Astrocyte (in vitro differentiated cells and primary cell): ENCODE results near the gene SLC39A8. TPM values are rescaled to one million over a fixed set of nuclear protein-coding genes. Genes with fewer than 3 reads are reported as not detected.
"Not testable (repeated sequence)": the region's sequence is repeated elsewhere in the genome, so short reads cannot be mapped to it uniquely, and the experiment has no call there.

ENCODE experiments used
- DNase-seq: peaks from one replicate; pipeline ENCODE4 v3.0.0-alpha.2; 2010; ENCODE audit warnings: low read depth
- FAIRE-seq: peaks from 2 replicates; lab custom pipeline; 2011; peaks lifted over from hg19 to GRCh38; lab: Jason Lieb, UNC
- H2AFZ ChIP-seq: 2 replicates; pipeline ENCODE4 v1.6.0; 2012; ENCODE audit warnings: low read depth, low read length, inconsistent platforms
- H3K27ac ChIP-seq: 2 replicates; pipeline ENCODE4 v1.5.1; 2011; ENCODE audit warnings: low read depth, low read length, inconsistent platforms
- H3K27me3 ChIP-seq: 2 replicates; pipeline ENCODE4 v1.6.0; 2011; ENCODE audit warnings: low read length, inconsistent platforms; ENCODE audit not compliant: insufficient read depth
- H3K36me3 ChIP-seq: 2 replicates; pipeline ENCODE4 v1.5.1; 2011; ENCODE audit warnings: low read length, inconsistent platforms; ENCODE audit not compliant: insufficient read depth
- H3K4me1 ChIP-seq: 2 replicates; pipeline ENCODE4 v1.5.1; 2011; ENCODE audit warnings: low read length, inconsistent platforms; ENCODE audit not compliant: insufficient read depth
- H3K4me2 ChIP-seq: 2 replicates; pipeline ENCODE4 v1.6.0; 2012; ENCODE audit warnings: low read length, inconsistent platforms
- H3K4me3 ChIP-seq: 2 replicates; pipeline ENCODE4 v1.5.1; 2011; ENCODE audit warnings: low read depth, mild to moderate bottlenecking, low read length, inconsistent platforms; ENCODE audit not compliant: insufficient read depth
- H3K79me2 ChIP-seq: 2 replicates; pipeline ENCODE4 v1.6.0; 2012; ENCODE audit warnings: mild to moderate bottlenecking, low read length, inconsistent platforms; ENCODE audit not compliant: insufficient read depth
- H3K9ac ChIP-seq: 2 replicates; pipeline ENCODE4 v1.6.0; 2012; ENCODE audit warnings: mild to moderate bottlenecking, low read length, inconsistent platforms
- H3K9me3 ChIP-seq: 2 replicates; pipeline ENCODE4 v1.5.1; 2012; ENCODE audit warnings: low read depth, mild to moderate bottlenecking, low read length, inconsistent platforms; ENCODE audit not compliant: insufficient read depth
- H4K20me1 ChIP-seq: 2 replicates; pipeline ENCODE4 v1.6.0; 2012; ENCODE audit warnings: low read length, inconsistent platforms; ENCODE audit not compliant: insufficient read depth
- H3K27ac Mint-ChIP-seq: one replicate; pipeline ENCODE4 v1.8.0; 2021; ENCODE audit warnings: mild to moderate bottlenecking, mixed read lengths; ENCODE audit not compliant: unreplicated experiment
- H3K27me3 Mint-ChIP-seq: one replicate; pipeline ENCODE4 v1.8.0; 2021; ENCODE audit warnings: low read depth, mixed read lengths; ENCODE audit not compliant: unreplicated experiment
- H3K36me3 Mint-ChIP-seq: one replicate; pipeline ENCODE4 v1.8.0; 2021; ENCODE audit warnings: low read depth, mixed read lengths; ENCODE audit not compliant: unreplicated experiment
- H3K4me1 Mint-ChIP-seq: one replicate; pipeline ENCODE4 v1.8.0; 2021; ENCODE audit warnings: low read depth, mixed read lengths; ENCODE audit not compliant: unreplicated experiment
- H3K4me3 Mint-ChIP-seq: one replicate; pipeline ENCODE4 v1.8.0; 2021; ENCODE audit warnings: mild to moderate bottlenecking, moderate library complexity, mixed read lengths; ENCODE audit not compliant: unreplicated experiment
- H3K9me3 Mint-ChIP-seq: one replicate; pipeline ENCODE4 v1.8.0; 2021; ENCODE audit warnings: mild to moderate bottlenecking, mixed read lengths; ENCODE audit not compliant: unreplicated experiment
- CTCF ChIP-seq: IDR thresholded peaks from 2 replicates; pipeline ENCODE4 v1.5.1; 2011; ENCODE audit warnings: low read depth, mild to moderate bottlenecking, inconsistent platforms, low read length, moderate library complexity; ENCODE audit not compliant: insufficient read depth
- EZH2 ChIP-seq: IDR thresholded peaks from 2 replicates; pipeline ENCODE4 v1.6.1; 2012; ENCODE audit warnings: mild to moderate bottlenecking, low read length, inconsistent platforms; ENCODE audit not compliant: insufficient read depth
- total RNA-seq: library from RNA; stranded (reverse); gene quantifications from 2 replicates; pipeline ENCODE4 v1.2.1, GENCODE V29; 2021

The SLC39A8 gene
- total RNA-seq, 1 donor from 2014 or later = 5.6 TPM

- Mint-ChIP-seq H3K27ac (no peak overlapping the region), H3K4me1 (peaks cover 5% of the 10 kb centered on the region), H3K27me3 (no peaks in the 10 kb centered on the region), H3K36me3 (no peaks in the 10 kb centered on the region), H3K9me3 (no peaks in the 10 kb centered on the region), H3K4me3 (no peak overlapping the region)
- Histone ChIP-seq H3K79me2 (no peaks in the 10 kb centered on the region), H3K27me3 (peaks cover 2% of the 10 kb centered on the region), H4K20me1 (no peaks in the 10 kb centered on the region), H3K4me1 (peaks cover 3% of the 10 kb centered on the region), H3K4me2 (no peak overlapping the region), H3K4me3 (no peak overlapping the region), H3K9me3 (no peaks in the 10 kb centered on the region), H3K9ac (no peak overlapping the region), H3K36me3 (no peaks in the 10 kb centered on the region), H3K27ac (no peak overlapping the region), H2AFZ (no peak overlapping the region)
- TF ChIP-seq EZH2 (no peak), CTCF (no peak)
- DNase-seq = no peak
- FAIRE-seq = no peak
Observed at GRCh38 chr4:102386966-102387365, 41.7 kb upstream of the SLC39A8 start.

- not testable (repeated sequence) for H3K27ac ChIP-seq, H3K27ac Mint-ChIP-seq, H3K9ac ChIP-seq, H3K9me3 ChIP-seq, H4K20me1 ChIP-seq, H3K4me1 Mint-ChIP-seq, H3K36me3 Mint-ChIP-seq, H3K27me3 ChIP-seq, H3K4me3 ChIP-seq, H3K27me3 Mint-ChIP-seq, H2AFZ ChIP-seq, H3K36me3 ChIP-seq, FAIRE-seq, H3K4me3 Mint-ChIP-seq, H3K4me1 ChIP-seq, H3K79me2 ChIP-seq, H3K9me3 Mint-ChIP-seq, DNase-seq, H3K4me2 ChIP-seq
Observed at GRCh38 chr4:102380253-102380652, 35.0 kb upstream of the SLC39A8 start.

DNA sequence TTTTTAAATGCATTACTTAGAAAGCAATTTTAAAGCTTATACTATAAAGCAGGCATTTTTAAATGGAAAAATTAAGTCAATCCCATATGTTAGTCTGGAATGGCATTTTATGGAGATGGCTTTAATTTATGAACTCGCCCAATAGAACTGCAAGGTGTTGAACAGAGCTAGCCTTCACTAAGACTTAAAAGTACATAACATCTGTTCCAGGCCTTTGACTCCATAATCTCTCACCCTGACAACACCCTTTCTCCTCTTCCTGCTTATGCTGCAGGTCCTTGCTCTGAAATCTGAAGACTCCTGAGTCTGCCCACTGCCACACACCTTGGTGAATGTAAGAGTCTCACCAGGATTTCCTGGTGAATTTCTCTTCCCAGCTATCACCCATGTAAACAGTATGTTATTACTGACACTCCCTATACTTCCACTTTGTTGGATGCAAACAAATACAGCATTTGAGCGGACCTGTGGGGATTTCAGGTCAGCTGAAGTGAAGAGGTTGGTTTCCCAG, 17.7 kb upstream of the SLC39A8 start:
- Histone ChIP-seq H3K27me3 (no peaks in the 10 kb centered on the region), H3K4me1 (no peaks in the 10 kb centered on the region), H3K27ac (no peak overlapping the region), H3K9me3 (no peaks in the 10 kb centered on the region), H3K4me2 (no peak overlapping the region), H3K9ac (no peak overlapping the region), H3K36me3 (no peaks in the 10 kb centered on the region), H2AFZ (no peak overlapping the region), H3K4me3 (no peak overlapping the region), H3K79me2 (no peaks in the 10 kb centered on the region), H4K20me1 (no peaks in the 10 kb centered on the region)
- Mint-ChIP-seq H3K27ac (no peak overlapping the region), H3K4me3 (no peak overlapping the region), H3K4me1 (no peaks in the 10 kb centered on the region), H3K36me3 (no peaks in the 10 kb centered on the region), H3K9me3 (peaks cover 5% of the 10 kb centered on the region), H3K27me3 (no peaks in the 10 kb centered on the region)
- TF ChIP-seq EZH2 (no peak), CTCF (no peak)
- FAIRE-seq (no peak), DNase-seq (no peak)
